ENCODE measurements around the gene SYT17.

The SYT17 gene

GRCh38 chr16:19288872-19289799 is 121.1 kb downstream of the SYT17 start:
- no peak for DNase-seq (ENCODE audit: low read depth)
- TF ChIP-seq CTCF (IDR thresholded peaks at IDR 0.05; ENCODE audit: insufficient read depth, low read depth, low read length, missing control alignments), result no peak
- H3K4me3 ChIP-seq (ENCODE audit: low read length), result no peak overlapping the region

- no peak for DNase-seq (ENCODE audit: low read depth)
- H3K4me3 ChIP-seq (ENCODE audit: low read length), result no peak overlapping the region
- TF ChIP-seq CTCF (IDR thresholded peaks at IDR 0.05; ENCODE audit: insufficient read depth, low read depth, low read length, missing control alignments), result no peak
Observed at GRCh38 chr16:19289811-19290485, 121.9 kb downstream of the SYT17 start.

GRCh38 chr16:19290860-19291259 is 122.8 kb downstream of the SYT17 start:
- no peak for DNase-seq (ENCODE audit: low read depth)
- TF ChIP-seq CTCF (IDR thresholded peaks at IDR 0.05; ENCODE audit: insufficient read depth, low read depth, low read length, missing control alignments), result no peak
- no peak overlapping the region for H3K4me3 ChIP-seq (ENCODE audit: low read length)

GRCh38 chr16:19291475-19291874 is 123.4 kb downstream of the SYT17 start:
- no peak for DNase-seq (ENCODE audit: low read depth)
- no peak overlapping the region for H3K4me3 ChIP-seq (ENCODE audit: low read length)
- TF ChIP-seq CTCF (IDR thresholded peaks at IDR 0.05; ENCODE audit: insufficient read depth, low read depth, low read length, missing control alignments), result no peak

GRCh38 chr16:19292186-19292585 is 124.1 kb downstream of the SYT17 start:
- no peak for TF ChIP-seq CTCF (IDR thresholded peaks at IDR 0.05; ENCODE audit: insufficient read depth, low read depth, low read length, missing control alignments)
- no peak overlapping the region for H3K4me3 ChIP-seq (ENCODE audit: low read length)
- no peak for DNase-seq (ENCODE audit: low read depth)

- TF ChIP-seq CTCF (IDR thresholded peaks at IDR 0.05; ENCODE audit: insufficient read depth, low read depth, low read length, missing control alignments), result no peak
- H3K4me3 ChIP-seq (ENCODE audit: low read length), result no peak overlapping the region
- DNase-seq (ENCODE audit: low read depth), result no peak
Observed at GRCh38 chr16:19294156-19294649, 126.2 kb downstream of the SYT17 start.

All from epithelial cell of esophagus (primary cell).